GM12873 (cell line): Measurements from ENCODE around the gene DUSP23.

Experiments
- CTCF ChIP-seq: IDR thresholded peaks from 2 replicates; pipeline ENCODE4 v1.5.1; 2012; ENCODE audit warnings: low read depth, mild to moderate bottlenecking, moderate library complexity, low read length, control low read depth; ENCODE audit not compliant: insufficient read depth; ENCODE audit errors: missing control alignments

The DUSP23 gene

GRCh38 chr1:159799446-159799985 lies 18.8 kb downstream of the DUSP23 start:
- TF ChIP-seq CTCF = no peak

DNA sequence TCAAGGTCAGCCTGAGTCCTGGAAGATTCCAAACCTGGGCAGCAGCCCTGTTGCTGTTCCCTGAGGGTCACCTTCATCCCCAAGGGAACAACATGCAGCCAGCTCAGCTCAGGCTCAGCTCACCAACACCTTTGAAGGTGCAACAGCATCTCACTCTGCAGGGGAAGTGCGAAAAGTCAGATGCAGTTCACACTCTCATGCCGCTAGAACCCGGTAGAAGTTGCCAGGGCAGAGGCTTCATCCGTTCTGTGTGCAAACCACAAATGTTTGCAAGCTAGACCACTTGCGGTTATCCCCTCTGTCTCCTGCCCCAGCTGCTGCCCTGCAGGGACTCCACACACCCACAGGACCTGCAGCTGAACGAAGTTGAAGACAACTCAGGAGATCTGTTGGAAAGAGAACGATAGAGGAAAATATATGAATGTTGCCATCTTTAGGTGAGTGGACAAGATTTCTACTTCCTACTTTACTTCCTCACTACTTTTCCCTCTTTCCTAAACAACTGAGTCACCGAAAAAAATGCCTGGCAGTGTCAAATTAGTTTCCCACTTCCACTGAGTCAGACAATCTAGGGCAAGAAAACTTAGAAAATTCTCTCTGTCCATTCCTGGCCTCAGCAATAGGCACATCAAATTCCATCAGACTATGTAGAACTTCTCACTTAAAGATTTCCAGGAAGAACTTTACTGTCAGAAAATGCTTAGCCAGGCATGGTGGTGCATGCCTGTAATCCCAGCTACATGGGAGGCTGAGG lies 19.6 kb downstream of the DUSP23 start:
- TF ChIP-seq CTCF = no peak

DNA sequence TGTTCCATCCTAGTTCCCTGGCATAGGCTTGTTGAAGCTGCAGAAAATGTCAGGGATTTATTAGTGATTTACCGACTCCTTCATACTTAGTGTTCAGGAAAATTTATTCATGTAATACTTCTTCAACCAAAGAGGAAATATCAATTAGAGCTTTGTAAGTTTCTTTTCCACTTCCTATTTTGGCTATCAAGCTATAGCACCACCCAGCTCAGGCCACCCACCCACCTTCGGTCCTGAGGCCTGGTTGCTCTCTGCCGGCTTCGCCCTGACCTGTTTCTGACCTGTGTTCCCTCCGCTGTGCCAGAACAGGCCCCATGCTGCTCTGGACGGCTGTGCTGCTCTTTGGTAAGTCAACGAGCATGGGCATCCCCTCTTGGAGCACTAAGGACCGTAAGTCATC lies 21.3 kb downstream of the DUSP23 start, which contains the start of gene FCRL6:
FCRL6 (plus strand) TSS at position 250 of the 400 bp plus-strand sequence; CDS start at position 315, 65 bp downstream.
- no peak for TF ChIP-seq CTCF

GRCh38 chr1:159803956-159804689 lies 23.4 kb downstream of the DUSP23 start:
- no peak for TF ChIP-seq CTCF

DNA sequence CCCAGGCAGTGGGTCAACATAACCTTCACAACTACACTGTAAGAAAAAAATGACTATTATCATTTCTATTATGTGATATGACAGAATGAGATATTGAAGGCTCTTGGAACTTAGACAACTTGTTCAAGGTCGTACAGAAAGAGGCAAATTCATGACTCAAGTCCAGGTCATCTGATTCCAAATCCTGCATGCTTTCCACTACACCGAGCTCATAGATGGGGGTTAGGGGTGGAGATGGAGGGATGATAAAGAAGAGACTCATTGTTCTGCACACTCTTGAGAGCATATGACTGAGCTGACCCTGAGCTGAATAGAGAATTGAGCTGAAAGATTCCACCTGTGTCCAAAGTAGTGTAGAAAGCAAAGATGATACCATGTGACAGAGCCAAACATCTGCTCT lies 24.2 kb downstream of the DUSP23 start:
- no peak for TF ChIP-seq CTCF

GRCh38 chr1:159815926-159816325 lies 35.2 kb downstream of the DUSP23 start:
- no peak for TF ChIP-seq CTCF
